ENCODE measurements around the gene ARL13A. TPM values are rescaled to one million over a fixed set of nuclear protein-coding genes. Genes with fewer than 3 reads are reported as not detected.
"Not testable (repeated sequence)": the region's sequence is repeated elsewhere in the genome, so short reads cannot be mapped to it uniquely, and the experiment has no call there.

Gene ARL13A
- polyA plus RNA-seq, 1 donor from 2014 or later, result not detected

DNA sequence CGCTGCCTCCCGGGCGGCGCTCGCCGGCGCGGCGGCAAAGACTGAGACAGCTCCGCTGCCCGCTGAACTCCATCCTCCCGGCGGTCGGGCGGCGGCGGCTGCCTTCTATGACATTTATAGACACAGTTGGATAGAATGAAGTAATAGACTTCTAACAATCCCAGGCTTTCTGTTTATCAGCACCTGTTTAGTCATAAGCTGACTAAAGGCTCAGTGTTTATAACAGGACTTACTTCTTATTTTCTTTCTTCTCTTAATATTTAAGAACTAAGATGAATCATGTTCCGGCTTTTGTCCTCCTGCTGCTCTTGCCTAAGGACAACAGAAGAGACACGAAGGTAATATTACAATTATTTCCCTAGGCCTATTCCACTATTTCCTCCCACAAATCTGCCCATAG, 3.9 kb downstream of the ARL13A start:
- H3K4me3 Mint-ChIP-seq, result no peak overlapping the region
- H3K27ac Mint-ChIP-seq, result no peak overlapping the region
- H3K36me3 Mint-ChIP-seq, result no peaks in the 10 kb centered on the region
- H3K9me3 Mint-ChIP-seq, result peaks cover 0 to 7% (median 4%) of the 10 kb centered on the region in 3 donors
- no peaks in the 10 kb centered on the region for H3K4me1 Mint-ChIP-seq
- H3K27me3 Mint-ChIP-seq, result no peaks in the 10 kb centered on the region

DNA sequence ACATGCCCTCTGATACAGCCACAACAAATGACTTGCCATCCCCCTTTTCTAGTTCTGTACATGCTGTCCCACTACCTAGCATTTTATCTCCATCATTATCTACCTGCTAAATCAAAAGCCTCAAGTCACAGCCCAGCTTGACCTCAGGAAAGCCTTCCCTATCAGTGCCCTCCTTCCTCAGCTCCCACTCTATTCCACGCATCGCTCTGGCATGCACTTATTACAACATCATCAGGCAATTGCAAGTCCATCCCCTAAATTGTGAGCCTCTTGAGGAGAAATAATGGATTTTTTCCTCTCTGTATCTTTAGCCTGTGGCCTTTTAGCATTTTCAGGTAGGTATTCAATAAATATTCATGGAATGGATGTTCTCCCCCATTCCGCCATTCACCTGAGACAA, 5.7 kb downstream of the ARL13A start:
- no peak overlapping the region for H3K4me3 Mint-ChIP-seq

DNA sequence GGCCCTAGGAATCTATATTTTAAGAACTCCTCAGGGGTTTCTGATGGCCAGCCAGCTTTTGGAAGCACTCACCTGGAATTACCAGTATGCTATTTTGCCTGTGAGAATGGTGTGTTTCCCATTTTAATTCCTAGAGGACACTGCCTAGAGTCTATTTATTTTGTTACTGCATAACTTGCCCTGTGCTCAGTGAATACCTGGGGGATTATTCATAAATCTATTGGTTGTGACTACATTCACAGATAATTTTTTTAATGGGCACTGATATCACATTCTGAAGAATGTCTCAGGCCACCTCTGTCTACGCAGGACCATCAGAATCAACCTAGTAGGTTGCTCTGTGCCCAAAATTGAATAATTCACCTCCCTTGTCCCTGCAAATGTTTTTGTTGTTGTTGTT, 6.7 kb downstream of the ARL13A start:
- no peak overlapping the region for H3K27ac Mint-ChIP-seq
- no peaks in the 10 kb centered on the region for H3K4me1 Mint-ChIP-seq
- peaks cover 2% of the 10 kb centered on the region for H3K27me3 Mint-ChIP-seq
- no peak overlapping the region for H3K4me3 Mint-ChIP-seq
- peaks cover 0 to 7% (median 7%) of the 10 kb centered on the region in 3 donors for H3K9me3 Mint-ChIP-seq
- no peaks in the 10 kb centered on the region for H3K36me3 Mint-ChIP-seq

More for the DNA sequence above, 5.7 kb downstream of the ARL13A start:
- Mint-ChIP-seq H3K36me3 (no peaks in the 10 kb centered on the region), H3K9me3 (peaks cover 0 to 7% (median 7%) of the 10 kb centered on the region in 3 donors), H3K27ac (peak overlapping the region in 1 of 3 donors; percentile 83), H3K27me3 (no peaks in the 10 kb centered on the region), H3K4me1 (no peaks in the 10 kb centered on the region)

DNA sequence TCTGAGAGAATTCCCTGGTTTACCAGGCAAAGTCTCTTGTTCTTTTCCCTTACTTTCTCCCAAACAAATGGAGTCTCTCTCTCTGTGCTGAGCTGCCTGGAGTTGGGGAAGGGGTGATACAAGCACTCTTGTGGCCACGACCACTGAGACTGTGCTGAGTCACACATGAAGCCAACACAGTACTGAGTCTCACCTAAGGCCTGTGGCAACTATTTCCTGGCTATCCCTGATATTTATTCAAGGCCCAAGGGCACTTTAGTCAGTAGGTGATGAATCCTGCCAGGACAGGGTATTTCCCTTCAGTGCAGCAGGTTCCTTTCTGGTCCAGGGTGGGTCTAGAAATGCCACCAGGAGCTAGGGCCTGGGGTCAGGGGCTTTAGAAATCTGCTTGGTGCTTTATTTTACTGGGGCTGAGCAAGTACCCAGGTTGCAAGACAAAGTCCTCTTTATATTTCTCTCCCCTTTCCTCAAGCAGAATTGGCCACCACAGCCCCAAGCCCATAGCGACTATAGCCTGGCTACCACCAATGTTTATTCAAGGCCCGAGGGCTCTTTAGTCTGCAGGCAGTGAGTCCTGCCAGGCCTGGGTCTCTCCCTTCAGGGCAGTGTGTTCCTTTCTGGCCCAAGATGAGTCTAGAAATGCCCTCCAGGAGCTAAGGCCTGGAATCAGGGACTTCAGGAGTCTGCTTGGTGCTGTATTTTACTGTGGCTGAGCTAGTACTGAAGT, 10.5 kb downstream of the ARL13A start:
- peaks cover 0 to 4% (median 3%) of the 10 kb centered on the region in 3 donors for H3K9me3 Mint-ChIP-seq
- no peak overlapping the region for H3K27ac Mint-ChIP-seq
- no peak overlapping the region for H3K4me3 Mint-ChIP-seq
- H3K36me3 Mint-ChIP-seq, result no peaks in the 10 kb centered on the region
- no peaks in the 10 kb centered on the region for H3K4me1 Mint-ChIP-seq
- peaks cover 2% of the 10 kb centered on the region for H3K27me3 Mint-ChIP-seq

DNA sequence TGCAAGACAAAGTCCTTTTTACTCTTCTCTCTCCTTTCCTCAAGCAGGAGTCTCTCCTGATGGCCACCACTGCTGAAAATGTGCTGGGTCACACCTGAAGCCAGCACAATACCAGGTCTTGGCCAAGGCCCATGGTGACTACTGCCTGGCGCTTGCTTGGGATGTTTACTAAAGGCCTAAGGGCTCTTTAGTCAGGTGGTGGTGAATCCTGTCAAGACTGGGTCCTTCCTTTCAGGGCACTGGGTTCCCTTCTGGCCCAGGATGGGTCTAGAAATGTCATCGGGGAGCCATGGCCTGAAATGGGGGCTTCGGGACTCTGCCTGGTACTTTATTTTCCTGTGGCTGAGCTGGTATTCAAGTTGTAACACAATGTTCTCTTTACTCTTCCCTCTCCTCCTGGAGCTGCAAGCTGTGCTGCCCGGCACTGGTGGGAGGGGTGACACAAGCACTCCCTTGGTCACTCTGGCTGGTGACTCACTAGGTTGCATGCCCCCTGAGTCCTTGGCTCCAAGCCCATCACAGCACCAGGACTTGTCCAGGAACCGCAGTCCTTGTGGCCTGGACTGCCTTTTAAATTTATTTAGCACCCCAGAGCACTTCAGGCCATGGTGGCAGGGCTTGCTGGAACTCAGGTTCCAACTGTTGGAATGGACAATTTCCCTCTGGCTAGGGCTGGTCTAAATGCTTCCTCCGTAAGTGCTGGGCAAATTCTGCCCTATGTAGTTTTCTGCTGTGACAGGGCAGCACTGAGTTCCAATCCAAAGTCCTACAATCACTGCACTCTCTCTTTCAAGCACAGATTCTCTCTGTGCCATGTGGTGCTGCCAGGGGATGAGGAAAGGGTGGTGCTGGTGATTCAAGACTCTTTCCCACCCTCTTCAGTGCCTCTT, 11.3 kb downstream of the ARL13A start:
- no peaks in the 10 kb centered on the region for H3K4me1 Mint-ChIP-seq
- H3K9me3 Mint-ChIP-seq, result peaks cover 0 to 4% (median 0%) of the 10 kb centered on the region in 3 donors
- no peak overlapping the region for H3K4me3 Mint-ChIP-seq
- H3K27ac Mint-ChIP-seq, result no peak overlapping the region
- H3K27me3 Mint-ChIP-seq, result peaks cover 2% of the 10 kb centered on the region
- no peaks in the 10 kb centered on the region for H3K36me3 Mint-ChIP-seq

DNA sequence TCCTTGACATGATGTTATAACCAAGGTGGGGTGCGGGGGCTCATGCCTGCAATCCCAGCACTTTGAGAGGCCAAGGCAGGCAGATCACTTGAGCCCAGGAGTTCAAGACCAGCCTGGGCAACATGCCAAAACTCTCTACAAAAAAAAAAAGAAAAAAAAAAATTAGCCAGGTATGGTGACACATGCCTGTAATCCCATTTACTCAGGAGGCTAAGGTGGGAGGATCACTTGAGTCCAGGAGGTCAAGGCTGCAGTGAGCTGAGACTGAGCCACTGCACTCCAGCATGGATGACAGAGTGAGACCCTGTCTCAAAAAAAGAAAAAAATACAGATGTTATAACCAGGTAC, 12.0 kb downstream of the ARL13A start:
- H3K27ac Mint-ChIP-seq, H3K27me3 Mint-ChIP-seq, H3K9me3 Mint-ChIP-seq, H3K4me1 Mint-ChIP-seq, H3K4me3 Mint-ChIP-seq, H3K36me3 Mint-ChIP-seq: not testable (repeated sequence)

DNA sequence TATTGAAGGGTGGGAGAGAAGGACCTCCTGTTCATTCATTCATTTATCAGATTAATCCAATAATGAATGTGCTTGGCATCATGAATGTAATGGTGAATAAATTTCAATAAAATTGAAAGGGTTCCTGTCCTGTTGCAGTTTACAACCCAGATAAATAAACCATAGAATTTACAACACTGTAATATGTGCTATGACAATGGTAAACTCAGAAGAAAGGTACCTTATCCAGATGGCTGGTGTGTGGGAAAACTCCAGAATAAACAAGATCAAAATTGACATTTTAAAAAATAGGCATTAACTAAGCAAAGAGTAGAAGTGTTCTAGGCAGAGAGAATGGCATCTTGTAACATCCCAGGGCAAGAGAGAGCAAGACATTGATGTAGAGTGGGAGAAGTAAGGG, 15.3 kb downstream of the ARL13A start:
- Mint-ChIP-seq H3K36me3 (peaks cover 5% of the 10 kb centered on the region), H3K27me3 (peaks cover 2% of the 10 kb centered on the region), H3K4me3 (no peak overlapping the region), H3K27ac (no peak overlapping the region), H3K9me3 (no peaks in the 10 kb centered on the region), H3K4me1 (peaks cover 0 to 1% (median 0%) of the 10 kb centered on the region in 3 donors)

DNA sequence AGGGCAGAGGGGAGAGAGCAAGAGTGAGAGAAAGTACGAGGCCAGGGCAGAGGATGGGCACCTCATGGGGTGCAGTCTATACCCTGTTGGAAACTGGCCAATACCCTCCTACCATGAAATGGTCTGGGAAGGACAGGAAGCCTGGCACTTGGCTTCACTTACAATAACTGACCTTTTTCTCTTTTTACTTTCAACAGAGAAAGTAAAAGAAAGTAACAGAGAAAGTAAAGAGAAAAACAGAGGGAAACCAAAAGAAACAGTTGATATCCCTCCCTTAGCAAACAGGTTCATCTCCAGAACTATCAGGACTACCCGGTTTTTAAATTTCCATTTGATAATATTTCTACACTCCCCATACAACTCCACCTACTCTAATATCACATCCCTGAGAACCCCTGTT, 20.6 kb downstream of the ARL13A start:
- Mint-ChIP-seq H3K36me3 (peaks cover 5% of the 10 kb centered on the region), H3K27me3 (no peaks in the 10 kb centered on the region), H3K9me3 (no peaks in the 10 kb centered on the region), H3K27ac (peak overlapping the region in 1 of 3 donors; percentile 41), H3K4me3 (no peak overlapping the region), H3K4me1 (peaks cover 0 to 3% (median 1%) of the 10 kb centered on the region in 3 donors)

DNA sequence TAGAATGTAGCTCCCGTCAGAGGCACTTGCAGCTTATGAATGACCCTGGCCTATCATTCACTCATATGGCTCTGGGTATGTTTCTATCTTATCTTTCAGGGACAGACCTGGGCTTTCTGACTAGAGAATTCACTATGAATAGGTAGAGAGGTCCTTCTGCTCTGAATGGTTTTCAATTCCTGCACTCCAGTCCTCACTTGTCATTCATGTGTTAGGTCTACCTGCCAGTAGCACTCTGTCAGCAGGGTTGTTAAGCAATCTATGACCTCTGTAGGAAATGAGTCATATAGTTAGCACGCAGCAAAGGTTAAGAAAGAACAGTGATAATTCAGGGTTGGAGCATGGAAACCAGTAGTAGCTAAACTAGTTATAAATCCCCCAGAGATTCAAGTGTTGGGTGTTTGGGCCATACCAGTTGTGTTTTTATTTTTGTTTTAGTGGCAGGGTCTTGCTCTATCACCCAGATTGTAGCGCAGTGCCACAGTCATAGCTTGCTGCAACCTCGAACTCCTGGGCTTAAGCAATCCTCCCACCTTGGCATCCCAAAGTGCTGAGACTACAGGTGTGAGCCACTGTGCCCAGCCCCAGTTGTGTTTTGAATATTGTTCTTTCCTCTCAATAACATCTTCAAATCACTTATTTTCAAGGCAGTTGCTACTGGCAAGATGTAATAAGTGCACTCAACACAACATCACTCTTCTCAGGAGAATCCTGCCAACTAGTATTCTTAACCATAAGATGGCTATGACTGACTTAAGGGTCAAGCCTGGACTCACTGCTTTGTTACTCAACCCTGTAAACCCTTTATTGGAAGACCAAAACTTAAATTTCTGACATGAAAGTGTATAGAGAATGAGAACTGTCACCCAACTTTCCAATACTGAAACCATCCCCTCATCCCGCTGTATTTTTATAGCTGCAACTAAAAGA, 25.1 kb downstream of the ARL13A start:
- Mint-ChIP-seq H3K9me3 (no peaks in the 10 kb centered on the region), H3K4me1 (peaks cover 0 to 1% (median 1%) of the 10 kb centered on the region in 3 donors), H3K36me3 (no peaks in the 10 kb centered on the region), H3K27ac (no peak overlapping the region), H3K4me3 (no peak overlapping the region), H3K27me3 (no peaks in the 10 kb centered on the region)

DNA sequence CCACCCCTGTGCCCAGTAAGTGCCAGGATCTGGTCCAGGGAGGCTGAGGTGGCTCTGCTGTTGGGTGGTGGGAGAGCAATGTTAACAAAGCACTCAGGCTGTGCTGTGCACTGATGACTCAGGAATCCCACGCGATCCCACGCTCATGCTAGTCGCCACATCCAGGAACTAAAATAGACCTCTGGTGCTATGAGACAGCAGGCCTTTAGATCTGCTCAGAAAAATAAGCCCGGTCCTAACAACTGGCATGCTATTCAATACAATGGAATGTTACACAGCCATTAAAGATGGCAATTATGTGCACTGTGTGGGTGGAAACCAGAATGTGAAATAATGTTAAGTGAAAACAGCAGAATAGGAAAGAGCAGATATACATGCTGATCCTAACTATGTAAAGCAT, 26.0 kb downstream of the ARL13A start:
- H3K27ac Mint-ChIP-seq, result no peak overlapping the region
- no peak overlapping the region for H3K4me3 Mint-ChIP-seq
- no peaks in the 10 kb centered on the region for H3K4me1 Mint-ChIP-seq
- no peaks in the 10 kb centered on the region for H3K27me3 Mint-ChIP-seq
- no peaks in the 10 kb centered on the region for H3K36me3 Mint-ChIP-seq
- no peaks in the 10 kb centered on the region for H3K9me3 Mint-ChIP-seq

DNA sequence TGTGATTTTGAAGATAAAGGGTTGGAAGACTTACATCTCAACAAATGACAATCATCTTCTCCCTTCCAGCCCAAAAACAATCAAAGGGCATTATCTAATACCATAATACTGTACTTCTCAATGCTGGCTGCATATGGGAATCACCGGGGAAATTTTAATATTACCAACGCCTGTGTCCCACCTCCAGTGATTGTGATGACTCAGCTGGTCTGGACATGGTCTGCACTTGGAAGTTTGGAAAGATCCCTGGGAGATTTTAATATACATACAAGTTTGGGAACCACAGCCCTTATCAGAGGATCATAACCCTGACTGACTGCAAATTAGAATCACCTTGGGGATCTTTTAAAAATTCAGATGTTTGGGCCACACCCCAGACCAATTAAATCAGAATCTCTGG, 29.9 kb downstream of the ARL13A start:
- H3K27me3 Mint-ChIP-seq, result no peaks in the 10 kb centered on the region
- H3K27ac Mint-ChIP-seq, result no peak overlapping the region

DNA sequence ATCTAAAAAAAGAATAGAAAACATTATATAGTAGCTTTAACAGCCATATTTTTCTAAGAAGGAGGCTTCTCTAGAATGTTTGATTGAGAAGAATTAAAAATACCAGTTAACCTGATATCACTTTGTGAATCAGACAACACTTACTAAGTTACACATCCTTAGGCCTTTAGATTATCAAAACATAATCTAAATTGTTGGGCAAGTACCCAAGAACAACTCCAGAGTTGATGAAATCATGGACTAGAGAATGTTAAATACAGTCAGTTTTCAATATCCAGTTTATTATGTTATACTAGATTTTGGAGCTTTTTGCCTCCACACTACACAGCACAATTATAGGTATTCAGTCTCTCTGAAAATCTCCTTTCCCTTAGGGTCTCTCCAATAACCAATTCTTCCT, 39.6 kb downstream of the ARL13A start:
- peaks cover 0 to 3% (median 0%) of the 10 kb centered on the region in 3 donors for H3K4me1 Mint-ChIP-seq
- peaks cover 0 to 2% (median 0%) of the 10 kb centered on the region in 3 donors for H3K9me3 Mint-ChIP-seq
- no peaks in the 10 kb centered on the region for H3K27me3 Mint-ChIP-seq
- peaks cover 9% of the 10 kb centered on the region for H3K36me3 Mint-ChIP-seq
- H3K27ac Mint-ChIP-seq, result no peak overlapping the region
- H3K4me3 Mint-ChIP-seq, result no peak overlapping the region

More for the DNA sequence above, 29.9 kb downstream of the ARL13A start:
- no peaks in the 10 kb centered on the region for H3K36me3 Mint-ChIP-seq
- peaks cover 0 to 2% (median 0%) of the 10 kb centered on the region in 3 donors for H3K9me3 Mint-ChIP-seq
- no peak overlapping the region for H3K4me3 Mint-ChIP-seq
- no peaks in the 10 kb centered on the region for H3K4me1 Mint-ChIP-seq

DNA sequence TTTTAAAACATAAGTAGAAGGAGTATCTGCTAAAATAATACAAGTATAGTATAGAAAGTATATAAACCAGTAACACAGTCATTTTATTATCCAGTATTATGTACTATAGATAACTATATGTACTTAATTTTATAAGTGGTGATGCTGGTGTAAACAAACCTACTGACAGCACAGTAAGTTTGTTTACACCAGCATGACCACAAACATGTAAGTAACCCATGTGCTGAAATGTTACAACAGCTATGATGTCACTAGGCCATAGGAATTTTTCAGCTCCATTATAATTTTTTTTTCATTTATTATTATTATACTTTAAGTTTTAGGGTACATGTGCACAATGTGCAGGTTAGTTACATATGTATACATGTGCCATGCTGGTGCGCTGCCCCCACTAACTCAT, 42.5 kb downstream of the ARL13A start:
- H3K4me1 Mint-ChIP-seq, H3K36me3 Mint-ChIP-seq, H3K27me3 Mint-ChIP-seq, H3K27ac Mint-ChIP-seq, H3K9me3 Mint-ChIP-seq, H3K4me3 Mint-ChIP-seq: not testable (repeated sequence)

DNA sequence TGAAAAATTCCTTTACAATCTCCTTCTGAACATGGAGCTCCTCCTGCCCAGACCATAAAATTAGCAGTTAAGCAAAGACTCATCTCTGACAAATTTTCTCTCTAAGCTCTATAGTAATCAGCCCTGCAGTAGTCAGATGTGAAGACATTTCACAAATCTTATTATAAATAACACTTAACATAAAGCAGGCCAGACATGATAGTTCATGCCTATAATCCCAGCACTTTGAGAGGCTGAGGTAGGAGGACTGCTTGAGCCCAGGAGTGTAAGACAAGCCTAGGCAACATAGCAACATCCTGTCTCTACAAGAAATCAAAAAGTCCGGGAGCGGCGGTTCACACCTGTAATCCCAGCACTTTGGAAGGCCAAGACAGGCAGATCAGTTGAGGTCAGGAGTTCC, 52.5 kb downstream of the ARL13A start:
- H3K36me3 Mint-ChIP-seq, result peaks cover 7% of the 10 kb centered on the region
- peaks cover 0 to 2% (median 0%) of the 10 kb centered on the region in 3 donors for H3K9me3 Mint-ChIP-seq
- H3K4me3 Mint-ChIP-seq, result no peak overlapping the region
- no peaks in the 10 kb centered on the region for H3K27me3 Mint-ChIP-seq
- peaks cover 0 to 3% (median 0%) of the 10 kb centered on the region in 3 donors for H3K4me1 Mint-ChIP-seq
- no peak overlapping the region for H3K27ac Mint-ChIP-seq

DNA sequence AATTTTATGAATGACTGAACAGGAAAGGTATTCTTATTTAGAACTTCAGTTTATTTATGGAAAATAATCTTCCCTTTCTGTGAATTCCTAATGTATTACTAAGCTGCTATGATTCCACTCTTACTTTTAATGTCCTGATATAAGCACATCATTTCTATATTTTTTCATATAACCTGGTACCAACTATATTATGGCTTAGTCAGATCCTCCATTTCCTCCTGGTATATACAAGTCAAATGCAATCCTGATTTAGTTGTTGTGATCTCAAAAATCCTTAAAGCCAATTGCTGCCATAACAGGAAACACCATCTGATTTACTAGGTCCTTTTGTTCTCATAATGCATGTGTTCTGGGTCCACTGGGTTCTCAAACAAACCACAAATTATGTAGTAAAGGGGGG, 55.6 kb downstream of the ARL13A start:
- Mint-ChIP-seq H3K36me3 (peaks cover 10% of the 10 kb centered on the region), H3K27ac (no peak overlapping the region), H3K4me3 (no peak overlapping the region), H3K4me1 (peaks cover 0 to 3% (median 3%) of the 10 kb centered on the region in 3 donors), H3K9me3 (peaks cover 0 to 2% (median 0%) of the 10 kb centered on the region in 3 donors), H3K27me3 (no peaks in the 10 kb centered on the region)

Data from IgD-negative memory B cell (primary cell).